NCI-H345 treated with DMSO at 0.1 percent for 48 hours (cell line): Measurements from ENCODE around the gene SULT2A1.
"Not testable (repeated sequence)": the region's sequence is repeated elsewhere in the genome, so short reads cannot be mapped to it uniquely, and the experiment has no call there.

ENCODE experiments used
- DNase-seq: peaks from one replicate; lab custom pipeline; 2025; ENCODE audit not compliant: unreplicated experiment; lab: John Stamatoyannopoulos, UW

Gene SULT2A1

GRCh38 chr19:47886010-47886559, at the start of gene SULT2A1:
TSS of gene SULT2A1 (minus strand) at chr19:47886315. CDS start at chr19:47886257, 58 bp downstream.
- no peak for DNase-seq

GRCh38 chr19:47928581-47928980, 42.5 kb upstream of the SULT2A1 start:
- not testable (repeated sequence) for DNase-seq

- not testable (repeated sequence) for DNase-seq
Measured at GRCh38 chr19:47920107-47920506, 34.0 kb upstream of the SULT2A1 start.

- DNase-seq: not testable (repeated sequence)
Measured at GRCh38 chr19:47910191-47910590, 24.1 kb upstream of the SULT2A1 start.

- not testable (repeated sequence) for DNase-seq
Measured at GRCh38 chr19:47909350-47909749, 23.2 kb upstream of the SULT2A1 start.

- no peak for DNase-seq
Measured at GRCh38 chr19:47901370-47901769, 15.3 kb upstream of the SULT2A1 start.

- DNase-seq: no peak
Measured at GRCh38 chr19:47899335-47899734, 13.2 kb upstream of the SULT2A1 start.

GRCh38 chr19:47897861-47898260, 11.7 kb upstream of the SULT2A1 start:
- no peak for DNase-seq

- DNase-seq: no peak
Measured at GRCh38 chr19:47896773-47897172, 10.7 kb upstream of the SULT2A1 start.

- no peak for DNase-seq
Measured at GRCh38 chr19:47896019-47896418, 9.9 kb upstream of the SULT2A1 start.

GRCh38 chr19:47895165-47895782, 9.2 kb upstream of the SULT2A1 start:
- DNase-seq: no peak

- no peak for DNase-seq
Measured at GRCh38 chr19:47891923-47892666, 6.0 kb upstream of the SULT2A1 start.

GRCh38 chr19:47891622-47891922, 5.5 kb upstream of the SULT2A1 start:
- no peak for DNase-seq

- no peak for DNase-seq
Measured at GRCh38 chr19:47890865-47891621, 4.9 kb upstream of the SULT2A1 start.

GRCh38 chr19:47885067-47885463, 1.1 kb downstream of the SULT2A1 start:
- DNase-seq: no peak

- no peak for DNase-seq
Measured at GRCh38 chr19:47882890-47883289, 3.2 kb downstream of the SULT2A1 start.

GRCh38 chr19:47881757-47882156, 4.4 kb downstream of the SULT2A1 start:
- DNase-seq: no peak

- not testable (repeated sequence) for DNase-seq
Measured at GRCh38 chr19:47879385-47879784, 6.7 kb downstream of the SULT2A1 start.

GRCh38 chr19:47878906-47879305, 7.2 kb downstream of the SULT2A1 start:
- DNase-seq: no peak

- no peak for DNase-seq
Measured at GRCh38 chr19:47865166-47865565, 20.9 kb downstream of the SULT2A1 start.

- no peak for DNase-seq
Measured at GRCh38 chr19:47863514-47863936, 22.6 kb downstream of the SULT2A1 start.

GRCh38 chr19:47861630-47862029, 24.5 kb downstream of the SULT2A1 start:
- no peak for DNase-seq
